Mesendoderm (in vitro differentiated cells): ENCODE data around the gene ANO2.

Experiments used
- DNase-seq: peaks from one replicate; pipeline ENCODE4 v3.0.0; 2013
- H2AK5ac ChIP-seq: 2 replicates; pipeline ENCODE4 v1.6.1; 2013; ENCODE audit warnings: low read length, inconsistent platforms
- H2BK120ac ChIP-seq: 2 replicates; pipeline ENCODE4 v1.6.1; 2013; ENCODE audit warnings: low read depth, mild to moderate bottlenecking, low read length, moderate library complexity, mixed read lengths
- H2BK15ac ChIP-seq: replicated peaks from 2 replicates; pipeline ENCODE4 v1.6.1; 2013; ENCODE audit warnings: low read depth, mild to moderate bottlenecking, moderate library complexity
- H2BK5ac ChIP-seq: 2 replicates; pipeline ENCODE4 v1.6.1; 2013; ENCODE audit warnings: low read length, inconsistent platforms
- H3K18ac ChIP-seq: 2 replicates; pipeline ENCODE4 v1.6.1; 2013; ENCODE audit warnings: mild to moderate bottlenecking, low read length, mixed read lengths
- H3K23ac ChIP-seq: one replicate; pipeline ENCODE4 v1.6.1; 2013; ENCODE audit warnings: low read length
- H3K27ac ChIP-seq: 2 replicates; pipeline ENCODE4 v1.5.1; 2013; ENCODE audit warnings: low read depth, mild to moderate bottlenecking, inconsistent platforms, low read length, moderate library complexity
- H3K27me3 ChIP-seq: 2 replicates; pipeline ENCODE4 v1.6.1; 2013; ENCODE audit warnings: low read length, control low read depth, mild to moderate bottlenecking, inconsistent platforms; ENCODE audit not compliant: insufficient read depth, poor library complexity
- H3K36me3 ChIP-seq: 2 replicates; pipeline ENCODE4 v1.6.1; 2013; ENCODE audit warnings: low read length, inconsistent platforms; ENCODE audit not compliant: control insufficient read depth, insufficient read depth
- H3K4ac ChIP-seq: one replicate; pipeline ENCODE4 v1.6.1; 2013; ENCODE audit warnings: low read depth, mild to moderate bottlenecking, low read length, moderate library complexity
- H3K4me1 ChIP-seq: 2 replicates; pipeline ENCODE4 v1.6.1; 2013; ENCODE audit warnings: low read depth, low read length, inconsistent platforms; ENCODE audit not compliant: control insufficient read depth
- H3K4me2 ChIP-seq: 2 replicates; pipeline ENCODE4 v1.6.1; 2013; ENCODE audit warnings: low read length
- H3K4me3 ChIP-seq: 2 replicates; pipeline ENCODE4 v1.5.1; 2013; ENCODE audit warnings: mild to moderate bottlenecking, low read length
- H3K56ac ChIP-seq: one replicate; pipeline ENCODE4 v1.6.1; 2013; ENCODE audit warnings: low read length
- H3K79me1 ChIP-seq: 2 replicates; pipeline ENCODE4 v1.6.1; 2013; ENCODE audit warnings: low read length, inconsistent platforms
- H3K79me2 ChIP-seq: 2 replicates; pipeline ENCODE4 v1.6.1; 2013; ENCODE audit warnings: mild to moderate bottlenecking, low read length; ENCODE audit not compliant: control insufficient read depth, insufficient read depth
- H3K9ac ChIP-seq: 2 replicates; pipeline ENCODE4 v1.6.1; 2013; ENCODE audit warnings: low read length, inconsistent platforms
- H4K5ac ChIP-seq: one replicate; pipeline ENCODE4 v1.6.1; 2013; ENCODE audit warnings: low read length
- H4K8ac ChIP-seq: one replicate; pipeline ENCODE4 v1.6.1; 2013; ENCODE audit warnings: low read depth, mild to moderate bottlenecking, control low read depth, low read length, moderate library complexity
- WGBS: extraction: QIAGEN DNeasy Blood & Tissue Kit; methylation state at CpG from one replicate; pipeline ENCODE4 v1.1.7; 2013; ENCODE audit warnings: low lambda C conversion rate, missing lambda C conversion rate; ENCODE audit not compliant: insufficient coverage; ENCODE audit errors: extremely low coverage; 5-methylcytosine and 5-hydroxymethylcytosine counted together

ANO2 gene

DNA sequence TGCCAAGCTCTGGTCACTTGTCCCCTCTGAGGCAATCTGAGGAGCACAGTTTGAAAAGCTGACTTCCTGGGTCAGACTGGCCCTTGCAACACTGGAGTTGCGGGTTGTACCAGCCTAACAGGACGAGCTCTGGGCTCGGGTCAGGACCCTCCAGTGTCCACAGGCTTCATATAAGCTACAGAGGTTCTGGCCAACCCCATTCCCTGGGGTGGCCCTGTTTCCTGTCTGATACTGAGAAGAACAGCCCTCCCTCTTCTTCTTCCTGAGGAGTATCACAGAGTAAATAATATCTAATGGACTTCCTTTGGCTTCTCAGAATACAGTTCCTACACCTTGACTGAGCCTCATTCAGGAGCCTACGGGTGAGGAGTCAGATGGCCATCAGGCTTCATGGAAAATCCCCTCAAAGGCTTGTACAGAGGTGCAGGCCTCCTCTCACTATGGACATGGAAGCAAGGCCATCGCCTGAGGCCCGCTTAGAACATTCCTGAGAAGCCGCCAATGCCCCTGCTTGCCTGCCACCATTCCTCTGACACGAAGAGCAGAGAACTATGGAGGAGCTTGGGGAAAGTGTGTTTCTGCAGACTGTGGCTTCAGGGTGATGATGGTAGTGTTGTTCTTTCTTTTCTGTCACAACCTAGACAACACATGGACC, 28.5 kb upstream of the ANO2 start:
- H3K27me3 ChIP-seq: no peaks in the 10 kb centered on the region
- no peak overlapping the region for H3K23ac ChIP-seq
- H3K9ac ChIP-seq: no peak overlapping the region
- H3K79me2 ChIP-seq: no peaks in the 10 kb centered on the region
- H3K4me1 ChIP-seq: no peaks in the 10 kb centered on the region
- H3K4me2 ChIP-seq: no peak overlapping the region
- no peak overlapping the region for H3K27ac ChIP-seq
- H2AK5ac ChIP-seq: no peak overlapping the region
- H4K8ac ChIP-seq: no peak overlapping the region
- no peaks in the 10 kb centered on the region for H3K79me1 ChIP-seq
- no peak overlapping the region for H3K4me3 ChIP-seq
- no CpG with 5 or more reads among the region's 8 CpGs for WGBS
- no peak overlapping the region for H2BK15ac ChIP-seq
- no peak overlapping the region for H3K18ac ChIP-seq
- no peak overlapping the region for H3K56ac ChIP-seq
- no peaks in the 10 kb centered on the region for H3K36me3 ChIP-seq
- no peak overlapping the region for H2BK5ac ChIP-seq
- DNase-seq: no peak
- H4K5ac ChIP-seq: no peak overlapping the region
- H3K4ac ChIP-seq: no peak overlapping the region
- no peak overlapping the region for H2BK120ac ChIP-seq

DNA sequence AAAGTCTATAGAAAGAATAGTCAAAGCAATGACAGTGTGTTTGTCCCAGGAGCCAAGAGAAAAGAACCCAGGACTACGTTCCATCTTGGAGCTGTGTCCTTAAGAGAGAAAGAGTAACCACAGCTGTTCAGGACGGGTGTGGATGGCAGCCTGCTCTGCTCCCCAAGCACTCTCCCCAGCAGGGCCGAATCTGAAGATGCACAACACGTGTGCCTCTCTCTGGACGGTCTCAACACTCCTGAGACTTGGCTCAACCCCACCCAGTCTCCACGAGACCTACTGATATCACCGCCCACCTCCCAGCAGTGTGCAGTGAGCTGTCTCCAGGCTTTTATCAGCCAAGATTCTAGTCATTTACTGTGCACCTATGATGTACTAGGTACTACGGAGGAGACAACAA, 27.3 kb upstream of the ANO2 start:
- Histone ChIP-seq H2AK5ac (no peak overlapping the region), H3K4me1 (no peaks in the 10 kb centered on the region), H3K4me2 (no peak overlapping the region), H3K36me3 (no peaks in the 10 kb centered on the region), H2BK120ac (no peak overlapping the region), H3K18ac (no peak overlapping the region), H3K79me2 (no peaks in the 10 kb centered on the region), H3K27me3 (no peaks in the 10 kb centered on the region), H2BK5ac (no peak overlapping the region), H3K9ac (no peak overlapping the region), H3K79me1 (no peaks in the 10 kb centered on the region), H2BK15ac (no peak overlapping the region), H3K56ac (no peak overlapping the region), H3K23ac (no peak overlapping the region), H3K27ac (no peak overlapping the region), H4K5ac (no peak overlapping the region), H4K8ac (no peak overlapping the region), H3K4me3 (no peak overlapping the region), H3K4ac (no peak overlapping the region)
- WGBS: no CpG with 5 or more reads among the region's 8 CpGs
- no peak for DNase-seq

- Histone ChIP-seq H3K4me1 (no peaks in the 10 kb centered on the region), H4K5ac (no peak overlapping the region), H3K23ac (no peak overlapping the region), H3K56ac (no peak overlapping the region), H3K4ac (no peak overlapping the region), H3K9ac (no peak overlapping the region), H3K79me2 (no peaks in the 10 kb centered on the region), H3K18ac (no peak overlapping the region), H3K4me2 (no peak overlapping the region), H3K4me3 (no peak overlapping the region), H4K8ac (no peak overlapping the region), H2BK5ac (no peak overlapping the region), H3K27ac (no peak overlapping the region), H2AK5ac (no peak overlapping the region), H2BK15ac (no peak overlapping the region), H3K36me3 (no peaks in the 10 kb centered on the region), H2BK120ac (no peak overlapping the region), H3K27me3 (no peaks in the 10 kb centered on the region), H3K79me1 (no peaks in the 10 kb centered on the region)
- DNase-seq: no peak
- no CpG with 5 or more reads among the region's 10 CpGs for WGBS
Observed at GRCh38 chr12:5971194-5971850, 26.3 kb upstream of the ANO2 start.

DNA sequence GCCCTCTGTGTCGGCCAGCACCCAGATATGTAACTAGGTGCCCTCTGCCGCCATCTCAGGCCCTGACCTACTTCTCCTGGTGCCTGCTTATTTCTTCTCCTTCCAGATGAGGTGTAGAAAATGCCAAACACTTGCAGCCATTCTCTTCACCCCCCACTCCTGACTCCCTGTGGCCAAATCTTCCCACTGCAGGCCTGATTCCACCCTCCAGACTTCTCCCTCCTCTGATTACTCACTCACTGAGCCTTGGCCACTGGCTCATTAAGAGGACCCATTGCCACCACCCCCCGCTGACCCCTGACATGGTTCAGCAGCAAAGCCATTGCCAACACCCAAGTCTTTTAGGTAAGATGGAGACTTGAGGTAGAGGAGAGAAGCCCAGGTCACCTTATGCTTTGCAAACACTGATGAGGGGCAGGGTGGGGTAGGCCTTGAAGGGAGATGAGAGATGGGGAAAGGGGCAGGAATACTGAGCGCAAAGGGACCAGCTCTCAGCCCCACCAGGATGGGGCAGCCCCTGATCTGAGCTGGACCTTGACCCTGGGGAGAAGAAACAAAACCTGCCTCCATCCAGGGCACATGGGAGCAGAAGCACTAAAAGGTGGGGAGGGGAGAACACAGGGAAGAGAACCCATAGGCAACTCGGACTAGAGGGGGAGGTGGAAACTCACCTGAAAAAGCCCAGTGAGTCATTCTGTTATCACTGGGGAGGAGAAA, 25.1 kb upstream of the ANO2 start:
- Histone ChIP-seq H3K4me1 (peaks cover 6% of the 10 kb centered on the region), H2BK5ac (no peak overlapping the region), H3K56ac (no peak overlapping the region), H2BK120ac (no peak overlapping the region), H3K27me3 (no peaks in the 10 kb centered on the region), H3K4me3 (no peak overlapping the region), H3K4me2 (no peak overlapping the region), H2AK5ac (no peak overlapping the region), H3K79me1 (no peaks in the 10 kb centered on the region), H3K18ac (no peak overlapping the region), H4K8ac (no peak overlapping the region), H3K79me2 (no peaks in the 10 kb centered on the region), H2BK15ac (no peak overlapping the region), H3K23ac (no peak overlapping the region), H3K9ac (no peak overlapping the region), H3K36me3 (no peaks in the 10 kb centered on the region), H4K5ac (no peak overlapping the region), H3K4ac (no peak overlapping the region), H3K27ac (no peak overlapping the region)
- peak; percentile 48 for DNase-seq
- no CpG with 5 or more reads among the region's 5 CpGs for WGBS

- Histone ChIP-seq H2AK5ac (no peak overlapping the region), H3K56ac (no peak overlapping the region), H3K23ac (no peak overlapping the region), H2BK5ac (no peak overlapping the region), H3K4ac (no peak overlapping the region), H3K18ac (no peak overlapping the region), H3K4me1 (peaks cover 13% of the 10 kb centered on the region), H3K27ac (no peak overlapping the region), H4K8ac (no peak overlapping the region), H2BK15ac (no peak overlapping the region), H3K79me1 (no peaks in the 10 kb centered on the region), H3K36me3 (no peaks in the 10 kb centered on the region), H3K4me3 (no peak overlapping the region), H4K5ac (no peak overlapping the region), H2BK120ac (no peak overlapping the region), H3K79me2 (no peaks in the 10 kb centered on the region), H3K9ac (no peak overlapping the region), H3K27me3 (no peaks in the 10 kb centered on the region), H3K4me2 (no peak overlapping the region)
- DNase-seq: peak; percentile 14
- no CpG with 5 or more reads among the region's 17 CpGs for WGBS
Observed at GRCh38 chr12:5969156-5969973, 24.3 kb upstream of the ANO2 start.
